ENCODE data around the gene RFESD. TPM values are rescaled to one million over a fixed set of nuclear protein-coding genes. Genes with fewer than 3 reads are reported as not detected.

RFESD gene
- total RNA-seq, 1 donor from 2014 or later, result 1.7 TPM

DNA sequence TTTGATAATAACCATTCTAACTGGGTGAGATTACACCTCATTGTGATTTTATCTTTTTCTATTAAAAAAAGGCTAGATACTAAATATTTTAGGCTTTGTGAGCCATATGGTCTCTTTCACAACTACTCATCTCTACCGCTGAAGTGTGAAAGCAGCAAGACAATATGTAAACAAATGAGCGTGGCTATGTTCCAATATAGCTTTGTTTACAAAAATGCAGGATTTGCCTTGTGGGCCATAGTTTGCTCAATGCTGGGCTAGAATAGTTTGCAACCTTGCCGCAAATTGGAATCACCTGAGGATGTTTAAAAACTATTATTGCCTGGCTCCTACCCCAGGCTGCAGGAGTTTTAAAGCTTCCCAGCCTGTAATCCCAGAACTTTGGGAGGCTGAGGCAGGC lies 36.9 kb upstream of the RFESD start:
- H3K4me3 Mint-ChIP-seq (ENCODE audit: unreplicated experiment), result no peak overlapping the region
- TF ChIP-seq, protein P1, sequence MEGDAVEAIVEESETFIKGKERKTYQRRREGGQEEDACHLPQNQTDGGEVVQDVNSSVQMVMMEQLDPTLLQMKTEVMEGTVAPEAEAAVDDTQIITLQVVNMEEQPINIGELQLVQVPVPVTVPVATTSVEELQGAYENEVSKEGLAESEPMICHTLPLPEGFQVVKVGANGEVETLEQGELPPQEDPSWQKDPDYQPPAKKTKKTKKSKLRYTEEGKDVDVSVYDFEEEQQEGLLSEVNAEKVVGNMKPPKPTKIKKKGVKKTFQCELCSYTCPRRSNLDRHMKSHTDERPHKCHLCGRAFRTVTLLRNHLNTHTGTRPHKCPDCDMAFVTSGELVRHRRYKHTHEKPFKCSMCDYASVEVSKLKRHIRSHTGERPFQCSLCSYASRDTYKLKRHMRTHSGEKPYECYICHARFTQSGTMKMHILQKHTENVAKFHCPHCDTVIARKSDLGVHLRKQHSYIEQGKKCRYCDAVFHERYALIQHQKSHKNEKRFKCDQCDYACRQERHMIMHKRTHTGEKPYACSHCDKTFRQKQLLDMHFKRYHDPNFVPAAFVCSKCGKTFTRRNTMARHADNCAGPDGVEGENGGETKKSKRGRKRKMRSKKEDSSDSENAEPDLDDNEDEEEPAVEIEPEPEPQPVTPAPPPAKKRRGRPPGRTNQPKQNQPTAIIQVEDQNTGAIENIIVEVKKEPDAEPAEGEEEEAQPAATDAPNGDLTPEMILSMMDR (IDR thresholded peaks at IDR 0.05), result no peak
- H3K4me1 Mint-ChIP-seq (ENCODE audit: unreplicated experiment), result no peaks in the 10 kb centered on the region
- no peak overlapping the region for H3K27ac Mint-ChIP-seq (ENCODE audit: unreplicated experiment)
- no peaks in the 10 kb centered on the region for H3K36me3 Mint-ChIP-seq (ENCODE audit: unreplicated experiment)
- no peak for DNase-seq (ENCODE audit: extremely low spot score, unreplicated experiment)
- H3K27me3 Mint-ChIP-seq (ENCODE audit: unreplicated experiment), result no peaks in the 10 kb centered on the region
- H3K9me3 Mint-ChIP-seq (ENCODE audit: unreplicated experiment), result peaks cover 7% of the 10 kb centered on the region

GRCh38 chr5:95610546-95610945 lies 36.0 kb upstream of the RFESD start:
- Mint-ChIP-seq H3K27ac (ENCODE audit: unreplicated experiment) (no peak overlapping the region), H3K4me3 (ENCODE audit: unreplicated experiment) (no peak overlapping the region), H3K36me3 (ENCODE audit: unreplicated experiment) (no peaks in the 10 kb centered on the region), H3K9me3 (ENCODE audit: unreplicated experiment) (peaks cover 7% of the 10 kb centered on the region), H3K4me1 (ENCODE audit: unreplicated experiment) (no peaks in the 10 kb centered on the region), H3K27me3 (ENCODE audit: unreplicated experiment) (no peaks in the 10 kb centered on the region)
- TF ChIP-seq, protein P1 (IDR thresholded peaks at IDR 0.05), result no peak
- DNase-seq (ENCODE audit: extremely low spot score, unreplicated experiment), result no peak

- H3K27ac Mint-ChIP-seq (ENCODE audit: unreplicated experiment), result no peak overlapping the region
- no peak for DNase-seq (ENCODE audit: extremely low spot score, unreplicated experiment)
- no peaks in the 10 kb centered on the region for H3K4me1 Mint-ChIP-seq (ENCODE audit: unreplicated experiment)
- H3K36me3 Mint-ChIP-seq (ENCODE audit: unreplicated experiment), result no peaks in the 10 kb centered on the region
- H3K27me3 Mint-ChIP-seq (ENCODE audit: unreplicated experiment), result no peaks in the 10 kb centered on the region
- TF ChIP-seq, protein P1 (IDR thresholded peaks at IDR 0.05), result no peak
- peaks cover 7% of the 10 kb centered on the region for H3K9me3 Mint-ChIP-seq (ENCODE audit: unreplicated experiment)
- no peak overlapping the region for H3K4me3 Mint-ChIP-seq (ENCODE audit: unreplicated experiment)
Measured at GRCh38 chr5:95611396-95611795, 35.2 kb upstream of the RFESD start.

GRCh38 chr5:95613514-95613913 lies 33.1 kb upstream of the RFESD start:
- TF ChIP-seq, protein P1 (IDR thresholded peaks at IDR 0.05), result no peak
- Mint-ChIP-seq H3K27me3 (ENCODE audit: unreplicated experiment) (no peaks in the 10 kb centered on the region), H3K27ac (ENCODE audit: unreplicated experiment) (no peak overlapping the region), H3K36me3 (ENCODE audit: unreplicated experiment) (no peaks in the 10 kb centered on the region), H3K9me3 (ENCODE audit: unreplicated experiment) (peaks cover 7% of the 10 kb centered on the region), H3K4me3 (ENCODE audit: unreplicated experiment) (no peak overlapping the region), H3K4me1 (ENCODE audit: unreplicated experiment) (peaks cover 3% of the 10 kb centered on the region)
- no peak for DNase-seq (ENCODE audit: extremely low spot score, unreplicated experiment)

GRCh38 chr5:95615164-95615467 lies 31.5 kb upstream of the RFESD start:
- Mint-ChIP-seq H3K27ac (ENCODE audit: unreplicated experiment) (no peak overlapping the region), H3K36me3 (ENCODE audit: unreplicated experiment) (no peaks in the 10 kb centered on the region), H3K4me3 (ENCODE audit: unreplicated experiment) (no peak overlapping the region), H3K9me3 (ENCODE audit: unreplicated experiment) (peaks cover 7% of the 10 kb centered on the region), H3K4me1 (ENCODE audit: unreplicated experiment) (peaks cover 10% of the 10 kb centered on the region), H3K27me3 (ENCODE audit: unreplicated experiment) (no peaks in the 10 kb centered on the region)
- TF ChIP-seq, protein P1 (IDR thresholded peaks at IDR 0.05), result no peak
- DNase-seq (ENCODE audit: extremely low spot score, unreplicated experiment), result no peak

Measured in osteocyte (in vitro differentiated cells).